ENCODE data around the gene PPP1R15A. TPM values are rescaled to one million over a fixed set of nuclear protein-coding genes. Genes with fewer than 3 reads are reported as not detected.

The PPP1R15A gene
- total RNA-seq, 4 donors from 2014 or later = 28.6 to 53.0 (median 30.9) TPM

GRCh38 chr19:48858984-48859710 is 13.1 kb upstream of the PPP1R15A start:
- Histone ChIP-seq H3K27ac (no peak overlapping the region), H3K4me1 (no peaks in the 10 kb centered on the region), H3K36me3 (no peaks in the 10 kb centered on the region), H3K27me3 (no peaks in the 10 kb centered on the region), H3K4me3 (no peak overlapping the region), H3K9me3 (no peaks in the 10 kb centered on the region)
- intact Hi-C loops (cut with DNase I; ENCODE audit: low total_unique reads) = no loop called here
- DNase-seq = no peak
- TF ChIP-seq POLR2A (IDR thresholded peaks at IDR 0.05) = no peak
- no peak for TF ChIP-seq CTCF (IDR thresholded peaks at IDR 0.05)

GRCh38 chr19:48859711-48860572 is 12.3 kb upstream of the PPP1R15A start:
- no peaks in the 10 kb centered on the region for H3K4me1 ChIP-seq
- H3K27me3 ChIP-seq = no peaks in the 10 kb centered on the region
- intact Hi-C loops (cut with DNase I; ENCODE audit: low total_unique reads) = no loop called here
- H3K9me3 ChIP-seq = no peaks in the 10 kb centered on the region
- no peaks in the 10 kb centered on the region for H3K36me3 ChIP-seq
- no peak for TF ChIP-seq POLR2A (IDR thresholded peaks at IDR 0.05)
- TF ChIP-seq CTCF (IDR thresholded peaks at IDR 0.05) = no peak
- H3K27ac ChIP-seq = no peak overlapping the region
- DNase-seq = no peak
- H3K4me3 ChIP-seq = no peak overlapping the region

- Histone ChIP-seq H3K27ac (no peak overlapping the region), H3K4me1 (no peaks in the 10 kb centered on the region), H3K4me3 (no peak overlapping the region), H3K9me3 (no peaks in the 10 kb centered on the region), H3K36me3 (no peaks in the 10 kb centered on the region), H3K27me3 (no peaks in the 10 kb centered on the region)
- intact Hi-C loops (cut with DNase I; ENCODE audit: low total_unique reads) = no loop called here
- TF ChIP-seq CTCF (IDR thresholded peaks at IDR 0.05) = no peak
- TF ChIP-seq POLR2A (IDR thresholded peaks at IDR 0.05) = no peak
- DNase-seq = no peak
Observed at GRCh38 chr19:48861313-48861712, 10.9 kb upstream of the PPP1R15A start.

- Histone ChIP-seq H3K27ac (no peak overlapping the region), H3K36me3 (no peaks in the 10 kb centered on the region), H3K4me1 (peaks cover 6% of the 10 kb centered on the region in 2 donors), H3K9me3 (no peaks in the 10 kb centered on the region), H3K27me3 (no peaks in the 10 kb centered on the region), H3K4me3 (no peak overlapping the region)
- no peak for TF ChIP-seq POLR2A (IDR thresholded peaks at IDR 0.05)
- no peak for TF ChIP-seq CTCF (IDR thresholded peaks at IDR 0.05)
- intact Hi-C loops (cut with DNase I; ENCODE audit: low total_unique reads) = no loop called here
- DNase-seq = no peak
Observed at GRCh38 chr19:48862827-48863226, 9.4 kb upstream of the PPP1R15A start.

GRCh38 chr19:48866692-48867091 is 5.5 kb upstream of the PPP1R15A start:
- DNase-seq = no peak
- Histone ChIP-seq H3K4me3 (no peak overlapping the region), H3K4me1 (peaks cover 6 to 7% of the 10 kb centered on the region in 2 donors), H3K27ac (peak overlapping the region in 1 of 2 donors; percentile 89), H3K9me3 (no peaks in the 10 kb centered on the region), H3K27me3 (no peaks in the 10 kb centered on the region), H3K36me3 (no peaks in the 10 kb centered on the region)
- intact Hi-C loops (cut with DNase I; ENCODE audit: low total_unique reads) = no loop called here
- TF ChIP-seq CTCF (IDR thresholded peaks at IDR 0.05) = no peak
- no peak for TF ChIP-seq POLR2A (IDR thresholded peaks at IDR 0.05)
